ENCODE results near the gene CST6. TPM values are rescaled to one million over a fixed set of nuclear protein-coding genes. Genes with fewer than 3 reads are reported as not detected.
A peak's percentile ranks its signal among the peaks of the same experiment; 100 is the strongest.
"Not testable (repeated sequence)": the region's sequence is repeated elsewhere in the genome, so short reads cannot be mapped to it uniquely, and the experiment has no call there.

Gene CST6
- total RNA-seq, 1 donor from 2014 or later, result not detected

DNA sequence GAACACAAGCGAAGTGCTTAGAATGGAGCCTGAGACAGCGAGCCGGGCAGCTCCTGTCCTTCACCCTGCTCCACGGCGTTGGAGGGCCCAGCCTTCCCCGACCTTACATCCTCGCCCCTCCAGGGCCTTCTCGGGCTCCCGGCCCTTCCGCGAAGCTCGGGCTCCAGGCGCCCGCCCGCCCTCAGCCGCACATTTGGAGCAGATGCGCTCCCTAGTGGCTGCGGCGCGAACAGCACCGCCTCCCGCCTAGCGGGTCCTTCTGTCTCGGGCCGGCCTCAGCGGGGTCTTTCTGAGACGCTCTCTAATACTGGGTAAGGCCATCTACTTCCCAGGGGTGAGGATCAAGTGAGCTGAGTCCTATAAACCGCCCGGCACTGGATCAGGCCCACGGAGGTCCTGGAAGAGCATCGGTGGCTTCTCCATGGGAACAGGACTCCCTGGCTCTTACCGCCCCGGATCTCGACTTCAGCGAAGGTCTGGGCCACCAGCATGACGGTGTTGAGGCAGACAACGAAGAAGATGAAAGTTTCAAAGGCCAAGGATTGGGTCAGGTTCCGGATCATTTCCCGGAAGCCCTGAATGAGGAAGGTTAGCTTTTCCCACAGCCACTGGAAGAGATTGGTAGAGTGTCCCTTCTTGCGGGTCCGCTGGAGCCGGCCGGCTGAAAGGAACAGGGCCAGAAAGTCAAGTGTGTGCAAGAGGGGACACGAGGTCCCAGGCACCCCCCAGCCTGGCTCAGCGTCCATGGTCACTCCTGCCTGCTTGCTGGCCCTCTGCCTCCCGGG is 10.8 kb downstream of the CST6 start:
- Histone ChIP-seq H3K9ac (ENCODE audit: low read length) (no peak overlapping the region), H3K4me3 (ENCODE audit: insufficient read depth, low read depth, low read length) (no peak overlapping the region), H2AFZ (ENCODE audit: low read depth, low read length) (peak overlapping the region; percentile 82), H3K9me3 (ENCODE audit: insufficient read depth, low read depth, low read length) (no peaks in the 10 kb centered on the region), H3K79me2 (ENCODE audit: insufficient read depth, low read length) (no peaks in the 10 kb centered on the region), H3K27me3 (ENCODE audit: insufficient read depth, low read length) (no peaks in the 10 kb centered on the region), H4K20me1 (ENCODE audit: insufficient read depth, low read length) (no peaks in the 10 kb centered on the region), H3K36me3 (ENCODE audit: insufficient read depth, low read length) (no peaks in the 10 kb centered on the region), H3K4me2 (ENCODE audit: low read length) (peak overlapping the region; percentile 51), H3K27ac (ENCODE audit: low read depth, low read length) (no peak overlapping the region), H3K4me1 (ENCODE audit: insufficient read depth, low read length) (peaks cover 13% of the 10 kb centered on the region)
- TF ChIP-seq CTCF (IDR thresholded peaks at IDR 0.05; ENCODE audit: insufficient read depth, low read depth, low read length), result peak; percentile 70
- no peak for TF ChIP-seq EZH2 (IDR thresholded peaks at IDR 0.05; ENCODE audit: insufficient read depth, low read length)
- Mint-ChIP-seq H3K27me3 (ENCODE audit: low read depth, unreplicated experiment) (peaks cover 13% of the 10 kb centered on the region), H3K27ac (ENCODE audit: unreplicated experiment) (no peak overlapping the region), H3K36me3 (ENCODE audit: low read depth, unreplicated experiment) (no peaks in the 10 kb centered on the region), H3K4me1 (ENCODE audit: low read depth, unreplicated experiment) (peaks cover 3% of the 10 kb centered on the region), H3K9me3 (ENCODE audit: unreplicated experiment) (peaks cover 2% of the 10 kb centered on the region), H3K4me3 (ENCODE audit: unreplicated experiment) (peak overlapping the region; percentile 54)
- FAIRE-seq (no peak), DNase-seq (ENCODE audit: low read depth) (no peak)

DNA sequence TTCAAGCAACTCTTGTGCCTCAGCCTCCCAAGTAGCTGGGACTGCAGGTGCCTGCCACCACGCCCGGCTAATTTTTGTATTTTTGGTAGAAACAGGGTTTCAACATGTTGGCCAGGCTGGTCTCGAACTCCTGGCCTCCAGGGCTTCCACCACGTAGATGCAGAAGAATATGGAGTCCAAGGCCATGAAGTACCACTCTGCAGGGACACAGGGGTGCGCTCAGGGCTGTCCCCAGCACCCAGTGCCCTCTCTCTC is 11.3 kb downstream of the CST6 start:
- not testable (repeated sequence) for DNase-seq (ENCODE audit: low read depth); H3K9ac ChIP-seq (ENCODE audit: low read length); H3K9me3 Mint-ChIP-seq (ENCODE audit: unreplicated experiment); H3K4me1 Mint-ChIP-seq (ENCODE audit: low read depth, unreplicated experiment); H3K36me3 Mint-ChIP-seq (ENCODE audit: low read depth, unreplicated experiment); H3K79me2 ChIP-seq (ENCODE audit: insufficient read depth, low read length); H3K27me3 ChIP-seq (ENCODE audit: insufficient read depth, low read length); H4K20me1 ChIP-seq (ENCODE audit: insufficient read depth, low read length); FAIRE-seq; H3K4me3 ChIP-seq (ENCODE audit: insufficient read depth, low read depth, low read length); H3K4me3 Mint-ChIP-seq (ENCODE audit: unreplicated experiment); H3K36me3 ChIP-seq (ENCODE audit: insufficient read depth, low read length); H3K27ac Mint-ChIP-seq (ENCODE audit: unreplicated experiment); H3K4me2 ChIP-seq (ENCODE audit: low read length); H3K9me3 ChIP-seq (ENCODE audit: insufficient read depth, low read depth, low read length); H2AFZ ChIP-seq (ENCODE audit: low read depth, low read length); H3K27ac ChIP-seq (ENCODE audit: low read depth, low read length)
- H3K27me3 Mint-ChIP-seq (ENCODE audit: low read depth, unreplicated experiment), result peaks cover 18% of the 10 kb centered on the region
- peaks cover 13% of the 10 kb centered on the region for H3K4me1 ChIP-seq (ENCODE audit: insufficient read depth, low read length)

- no peaks in the 10 kb centered on the region for H3K36me3 ChIP-seq (ENCODE audit: insufficient read depth, low read length)
- no peaks in the 10 kb centered on the region for H3K9me3 ChIP-seq (ENCODE audit: insufficient read depth, low read depth, low read length)
- Mint-ChIP-seq H3K27ac (ENCODE audit: unreplicated experiment) (no peak within 1 kb of the TSS), H3K9me3 (ENCODE audit: unreplicated experiment) (peaks cover 2% of the 10 kb centered on the region), H3K4me3 (ENCODE audit: unreplicated experiment) (peak within 1 kb of the TSS; percentile 1), H3K27me3 (ENCODE audit: low read depth, unreplicated experiment) (peaks cover 22% of the 10 kb centered on the region), H3K36me3 (ENCODE audit: low read depth, unreplicated experiment) (no peaks in the 10 kb centered on the region), H3K4me1 (ENCODE audit: low read depth, unreplicated experiment) (peaks cover 1% of the 10 kb centered on the region)
- TF ChIP-seq EZH2 (IDR thresholded peaks at IDR 0.05; ENCODE audit: insufficient read depth, low read length) (no peak), CTCF (IDR thresholded peaks at IDR 0.05; ENCODE audit: insufficient read depth, low read depth, low read length) (no peak)
- peaks cover 7% of the 10 kb centered on the region for H3K4me1 ChIP-seq (ENCODE audit: insufficient read depth, low read length)
- H3K27ac ChIP-seq (ENCODE audit: low read depth, low read length), result no peak within 1 kb of the TSS
- no peak for DNase-seq (ENCODE audit: low read depth)
- H3K27me3 ChIP-seq (ENCODE audit: insufficient read depth, low read length), result no peaks in the 10 kb centered on the region
- no peak within 1 kb of the TSS for H3K9ac ChIP-seq (ENCODE audit: low read length)
- no peak for FAIRE-seq
- H2AFZ ChIP-seq (ENCODE audit: low read depth, low read length), result no peak within 1 kb of the TSS
- H4K20me1 ChIP-seq (ENCODE audit: insufficient read depth, low read length), result no peaks in the 10 kb centered on the region
- H3K4me2 ChIP-seq (ENCODE audit: low read length), result no peak within 1 kb of the TSS
- H3K79me2 ChIP-seq (ENCODE audit: insufficient read depth, low read length), result no peaks in the 10 kb centered on the region
- H3K4me3 ChIP-seq (ENCODE audit: insufficient read depth, low read depth, low read length), result no peak within 1 kb of the TSS
Measured at GRCh38 chr11:66026017-66026529, 14.3 kb downstream of the CST6 start, which contains the start of gene CATSPER1. TSS of gene CATSPER1 (minus strand) at chr11:66026479. CDS start at chr11:66026379, 100 bp downstream.
